ENCODE results near the gene PELI1.

Gene PELI1

DNA sequence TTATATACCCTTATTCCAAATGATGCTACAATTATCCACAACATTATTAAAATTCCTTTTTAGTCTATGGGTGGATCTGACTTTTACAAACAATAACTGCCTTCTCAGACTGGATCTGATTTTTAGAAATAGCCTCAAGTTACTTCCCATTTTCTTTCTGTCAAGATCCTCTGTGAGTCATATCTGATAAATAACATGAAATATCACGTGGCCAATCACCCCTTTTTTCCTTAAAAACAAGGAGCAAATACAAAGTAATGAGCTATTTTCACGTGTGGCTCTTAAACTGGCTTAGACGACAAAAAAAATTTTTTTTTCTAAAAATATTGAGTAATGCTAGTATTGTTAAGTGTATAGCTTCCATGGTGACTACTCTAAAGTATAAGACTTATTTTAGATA is 6.7 kb downstream of the PELI1 start:
- TF ChIP-seq, protein P1, sequence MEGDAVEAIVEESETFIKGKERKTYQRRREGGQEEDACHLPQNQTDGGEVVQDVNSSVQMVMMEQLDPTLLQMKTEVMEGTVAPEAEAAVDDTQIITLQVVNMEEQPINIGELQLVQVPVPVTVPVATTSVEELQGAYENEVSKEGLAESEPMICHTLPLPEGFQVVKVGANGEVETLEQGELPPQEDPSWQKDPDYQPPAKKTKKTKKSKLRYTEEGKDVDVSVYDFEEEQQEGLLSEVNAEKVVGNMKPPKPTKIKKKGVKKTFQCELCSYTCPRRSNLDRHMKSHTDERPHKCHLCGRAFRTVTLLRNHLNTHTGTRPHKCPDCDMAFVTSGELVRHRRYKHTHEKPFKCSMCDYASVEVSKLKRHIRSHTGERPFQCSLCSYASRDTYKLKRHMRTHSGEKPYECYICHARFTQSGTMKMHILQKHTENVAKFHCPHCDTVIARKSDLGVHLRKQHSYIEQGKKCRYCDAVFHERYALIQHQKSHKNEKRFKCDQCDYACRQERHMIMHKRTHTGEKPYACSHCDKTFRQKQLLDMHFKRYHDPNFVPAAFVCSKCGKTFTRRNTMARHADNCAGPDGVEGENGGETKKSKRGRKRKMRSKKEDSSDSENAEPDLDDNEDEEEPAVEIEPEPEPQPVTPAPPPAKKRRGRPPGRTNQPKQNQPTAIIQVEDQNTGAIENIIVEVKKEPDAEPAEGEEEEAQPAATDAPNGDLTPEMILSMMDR (IDR thresholded peaks at IDR 0.05; ENCODE audit: borderline replicate concordance, control extremely low read depth, extremely low read depth, insufficient read depth, missing control alignments) = no peak
- in situ Hi-C loops (cut with MboI; ENCODE audit: low sequenced_read_pairs, unreplicated experiment) = no loop called here
- DNase-seq (ENCODE audit: low spot score) = no peak

DNA sequence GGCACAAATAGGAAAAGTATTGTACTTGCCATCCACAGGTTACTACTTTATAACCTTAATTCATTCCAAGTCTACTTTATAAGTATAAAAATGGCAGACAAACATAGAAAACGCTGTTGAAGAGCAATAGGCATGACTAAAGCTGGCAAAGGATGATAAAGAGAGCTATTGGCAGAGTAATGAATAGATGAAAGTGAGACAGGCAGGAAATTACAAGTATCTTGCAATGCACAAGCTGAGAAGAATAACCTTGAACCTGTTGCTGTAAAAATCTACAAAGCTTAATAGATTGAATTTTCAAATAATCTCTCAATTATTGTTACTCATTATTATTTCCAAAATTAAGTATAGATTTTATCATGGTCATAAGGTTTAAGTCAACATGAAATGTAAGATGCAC is 8.8 kb downstream of the PELI1 start:
- no peak for DNase-seq (ENCODE audit: low spot score)
- in situ Hi-C loops (cut with MboI; ENCODE audit: low sequenced_read_pairs, unreplicated experiment) = no loop called here
- TF ChIP-seq, protein P1 (IDR thresholded peaks at IDR 0.05; ENCODE audit: borderline replicate concordance, control extremely low read depth, extremely low read depth, insufficient read depth, missing control alignments) = no peak

DNA sequence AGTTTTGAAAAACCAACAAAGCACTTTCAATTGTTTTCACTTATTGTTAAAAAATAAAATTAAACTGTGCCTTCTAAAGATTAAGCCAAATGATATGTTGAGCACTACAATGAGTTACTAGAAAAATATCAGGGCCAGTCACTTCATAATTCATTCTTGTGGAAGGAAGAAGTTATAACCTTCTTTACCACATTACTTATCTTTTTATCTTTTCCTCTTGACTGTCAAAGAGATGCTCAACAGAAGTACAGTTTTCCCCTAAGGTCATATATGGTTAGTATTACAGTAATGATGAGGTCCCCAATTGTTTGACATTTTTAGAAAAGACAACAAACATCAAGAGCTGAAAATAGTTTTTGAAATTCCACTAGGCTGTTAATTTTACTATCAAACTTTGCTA is 9.4 kb downstream of the PELI1 start:
- in situ Hi-C loops (cut with MboI; ENCODE audit: low sequenced_read_pairs, unreplicated experiment) = no loop called here
- TF ChIP-seq, protein P1 (IDR thresholded peaks at IDR 0.05; ENCODE audit: borderline replicate concordance, control extremely low read depth, extremely low read depth, insufficient read depth, missing control alignments) = no peak
- DNase-seq (ENCODE audit: low spot score) = no peak

DNA sequence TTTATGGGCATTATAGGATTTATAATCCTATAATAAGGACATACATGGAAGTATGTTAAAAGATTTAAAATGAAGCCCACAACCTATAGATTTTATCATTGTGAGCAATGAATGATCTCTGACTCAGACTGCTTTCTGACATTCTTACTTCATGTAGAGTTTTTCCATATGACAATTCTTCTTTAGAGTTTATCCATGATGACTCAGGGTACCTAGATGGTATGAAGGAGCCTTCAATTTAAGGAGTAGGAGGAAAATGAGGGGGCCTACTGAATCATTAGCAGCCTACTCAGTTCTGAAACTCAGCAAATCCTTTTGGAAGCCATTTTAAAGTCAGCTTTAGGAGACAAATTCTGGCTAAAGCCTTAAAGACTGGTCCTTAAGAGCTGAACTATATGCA is 10.4 kb downstream of the PELI1 start:
- TF ChIP-seq, protein P1 (IDR thresholded peaks at IDR 0.05; ENCODE audit: borderline replicate concordance, control extremely low read depth, extremely low read depth, insufficient read depth, missing control alignments) = no peak
- in situ Hi-C loops (cut with MboI; ENCODE audit: low sequenced_read_pairs, unreplicated experiment) = no loop called here
- DNase-seq (ENCODE audit: low spot score) = no peak

DNA sequence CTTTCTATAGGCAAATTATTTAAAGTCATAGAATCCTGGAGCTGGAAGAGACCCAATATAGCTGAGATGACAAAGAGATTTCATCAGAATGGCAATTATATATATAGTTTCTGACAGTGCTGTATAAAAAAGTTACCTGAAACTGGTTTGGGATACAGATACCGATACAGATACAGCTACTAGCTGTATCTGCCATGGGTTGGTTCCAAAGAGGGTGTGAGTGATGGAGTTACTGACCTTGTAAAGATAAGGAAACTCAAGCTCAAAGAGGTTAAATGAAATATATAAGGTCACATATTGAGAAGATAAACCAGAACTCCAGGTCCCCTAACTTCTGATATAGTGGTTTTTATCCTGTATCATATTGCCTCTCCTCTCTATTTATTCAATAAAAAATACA is 10.9 kb downstream of the PELI1 start:
- TF ChIP-seq, protein P1 (IDR thresholded peaks at IDR 0.05; ENCODE audit: borderline replicate concordance, control extremely low read depth, extremely low read depth, insufficient read depth, missing control alignments) = no peak
- in situ Hi-C loops (cut with MboI; ENCODE audit: low sequenced_read_pairs, unreplicated experiment) = no loop called here
- DNase-seq (ENCODE audit: low spot score) = no peak

DNA sequence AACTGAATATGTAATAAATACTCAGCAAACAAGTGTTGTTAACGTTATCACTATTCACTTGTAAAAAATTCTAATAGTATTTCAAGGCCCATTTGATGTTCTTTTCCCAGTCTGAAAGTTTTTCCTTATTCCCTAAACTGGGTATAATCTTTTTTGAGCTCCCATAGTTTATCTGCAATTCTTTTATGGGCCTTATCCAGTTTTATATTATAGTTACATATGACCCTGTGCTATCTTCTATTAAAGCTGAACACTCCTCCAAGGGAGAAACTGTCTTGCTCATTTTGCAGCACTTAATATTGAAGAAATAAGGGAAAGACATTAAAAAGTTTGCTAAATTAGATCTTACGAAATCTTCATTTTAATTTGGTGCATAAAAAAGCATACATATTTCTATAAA is 13.9 kb downstream of the PELI1 start:
- no peak for DNase-seq (ENCODE audit: low spot score)
- in situ Hi-C loops (cut with MboI; ENCODE audit: low sequenced_read_pairs, unreplicated experiment) = no loop called here
- TF ChIP-seq, protein P1 (IDR thresholded peaks at IDR 0.05; ENCODE audit: borderline replicate concordance, control extremely low read depth, extremely low read depth, insufficient read depth, missing control alignments) = no peak

DNA sequence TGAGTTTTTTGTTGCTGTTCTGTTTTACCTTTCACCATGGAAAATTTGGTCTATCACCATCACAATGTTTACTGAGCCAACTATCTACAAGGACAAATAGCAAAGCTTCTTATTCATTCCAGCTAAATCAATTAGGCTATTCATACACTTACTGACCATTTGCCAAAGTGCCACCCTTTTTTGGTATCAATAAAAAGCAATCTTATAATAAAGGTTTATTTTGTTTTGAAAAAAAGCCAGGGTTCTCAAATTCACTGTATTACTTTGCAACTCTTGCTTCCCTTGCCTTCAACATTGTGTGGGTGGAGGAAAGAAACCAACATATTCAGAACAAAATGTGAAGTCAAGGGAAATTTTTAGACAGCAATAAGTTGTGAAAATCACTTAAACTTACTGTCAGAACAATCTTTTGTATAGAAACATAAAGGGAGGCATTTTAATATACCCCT is 15.3 kb downstream of the PELI1 start:
- in situ Hi-C loops (cut with MboI; ENCODE audit: low sequenced_read_pairs, unreplicated experiment) = no loop called here
- TF ChIP-seq, protein P1 (IDR thresholded peaks at IDR 0.05; ENCODE audit: borderline replicate concordance, control extremely low read depth, extremely low read depth, insufficient read depth, missing control alignments) = no peak
- DNase-seq (ENCODE audit: low spot score) = no peak
